ENCODE results near the gene PHF21A. TPM values are rescaled to one million over a fixed set of nuclear protein-coding genes. Genes with fewer than 3 reads are reported as not detected.

Gene PHF21A
- total RNA-seq, 4 donors from 2014 or later = 12.1 to 83.3 (median 29.3) TPM

DNA sequence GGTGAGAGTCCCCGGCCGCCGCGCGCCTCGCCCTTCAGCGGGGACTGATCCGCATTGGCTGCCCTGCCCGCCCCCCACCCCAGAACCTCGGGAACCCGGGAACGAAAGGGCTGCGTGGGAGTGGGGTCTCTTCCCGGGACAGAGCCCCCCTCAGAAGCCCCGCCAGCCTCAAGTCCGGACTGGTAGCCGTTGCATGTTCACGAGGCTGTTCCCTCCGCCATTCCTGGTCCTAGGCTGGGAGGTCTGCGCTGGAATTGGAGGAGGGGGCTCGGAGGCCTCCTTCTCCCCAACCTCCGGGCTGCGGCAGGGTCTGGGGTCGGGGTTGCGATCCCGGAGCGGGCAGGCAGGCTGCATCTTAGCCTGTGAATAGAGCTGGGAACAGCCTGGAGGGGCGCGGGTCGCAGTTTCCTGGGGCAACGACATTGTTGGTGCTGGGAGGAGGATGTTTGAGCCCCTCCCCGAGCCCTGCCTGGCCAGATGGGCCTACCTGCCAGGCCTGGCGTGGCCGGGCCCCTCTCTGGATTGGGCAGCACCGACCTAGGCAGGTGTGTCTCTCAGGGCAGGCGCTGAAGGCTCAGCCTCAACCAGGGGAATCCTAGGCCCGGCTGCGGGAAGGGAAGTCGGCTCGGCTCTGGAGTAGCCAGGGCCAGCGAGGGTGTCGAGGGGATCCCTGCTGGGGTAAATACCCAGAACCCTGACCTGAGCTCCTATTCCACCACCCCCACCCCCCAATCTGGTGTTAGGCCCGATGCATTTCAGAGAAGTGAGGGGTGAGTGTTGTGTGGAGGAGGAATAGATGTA, 235.1 kb downstream of the PHF21A start:
- intact Hi-C loops (cut with DNase I; ENCODE audit: low total_unique reads) = no loop called here
- peak overlapping the region; percentile 5 to 37 for H3K4me3 ChIP-seq
- no peaks in the 10 kb centered on the region for H3K27me3 ChIP-seq
- no peaks in the 10 kb centered on the region for H3K9me3 ChIP-seq
- no peaks in the 10 kb centered on the region for H3K36me3 ChIP-seq
- H3K27ac ChIP-seq = no peak overlapping the region
- TF ChIP-seq POLR2A (IDR thresholded peaks at IDR 0.05) = no peak
- TF ChIP-seq, protein P1, sequence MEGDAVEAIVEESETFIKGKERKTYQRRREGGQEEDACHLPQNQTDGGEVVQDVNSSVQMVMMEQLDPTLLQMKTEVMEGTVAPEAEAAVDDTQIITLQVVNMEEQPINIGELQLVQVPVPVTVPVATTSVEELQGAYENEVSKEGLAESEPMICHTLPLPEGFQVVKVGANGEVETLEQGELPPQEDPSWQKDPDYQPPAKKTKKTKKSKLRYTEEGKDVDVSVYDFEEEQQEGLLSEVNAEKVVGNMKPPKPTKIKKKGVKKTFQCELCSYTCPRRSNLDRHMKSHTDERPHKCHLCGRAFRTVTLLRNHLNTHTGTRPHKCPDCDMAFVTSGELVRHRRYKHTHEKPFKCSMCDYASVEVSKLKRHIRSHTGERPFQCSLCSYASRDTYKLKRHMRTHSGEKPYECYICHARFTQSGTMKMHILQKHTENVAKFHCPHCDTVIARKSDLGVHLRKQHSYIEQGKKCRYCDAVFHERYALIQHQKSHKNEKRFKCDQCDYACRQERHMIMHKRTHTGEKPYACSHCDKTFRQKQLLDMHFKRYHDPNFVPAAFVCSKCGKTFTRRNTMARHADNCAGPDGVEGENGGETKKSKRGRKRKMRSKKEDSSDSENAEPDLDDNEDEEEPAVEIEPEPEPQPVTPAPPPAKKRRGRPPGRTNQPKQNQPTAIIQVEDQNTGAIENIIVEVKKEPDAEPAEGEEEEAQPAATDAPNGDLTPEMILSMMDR (IDR thresholded peaks at IDR 0.05) = no peak
- no peak for DNase-seq
- peaks cover 0 to 7% of the 10 kb centered on the region in 2 donors for H3K4me1 ChIP-seq

DNA sequence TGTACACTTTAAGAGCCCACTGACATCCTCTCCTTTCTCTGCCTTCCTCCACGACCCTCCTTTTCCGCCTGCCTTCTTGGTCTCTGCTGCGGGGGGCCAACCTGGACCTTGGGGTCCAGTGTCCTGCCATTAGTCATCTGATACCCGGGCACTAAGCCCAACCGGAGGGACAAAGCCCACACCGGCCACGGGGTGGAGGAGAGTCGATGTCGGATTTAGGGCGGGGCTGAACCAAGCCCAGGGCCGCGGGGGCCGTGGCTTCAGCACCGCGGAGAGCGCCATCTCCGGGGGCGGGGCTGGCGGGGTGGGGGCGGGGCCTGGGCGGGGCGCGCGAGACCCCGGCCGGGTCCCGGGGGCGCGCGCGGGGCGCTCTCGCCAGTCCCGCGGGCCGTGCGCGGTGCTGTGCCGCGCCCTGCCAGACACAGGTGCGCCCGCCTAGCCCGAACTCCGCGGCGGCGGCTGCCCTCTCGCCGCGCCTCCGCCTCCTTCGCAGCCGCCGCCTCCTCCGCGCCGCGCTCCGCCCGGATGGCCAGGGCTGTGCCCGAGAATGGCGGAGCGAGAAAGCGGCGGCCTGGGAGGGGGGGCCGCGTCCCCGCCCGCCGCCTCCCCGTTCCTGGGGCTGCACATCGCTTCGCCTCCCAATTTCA, 235.9 kb downstream of the PHF21A start, which contains the start of gene MAPK8IP1:
Gene MAPK8IP1 (plus strand): TSS at position 378 of the 647 bp plus-strand sequence. CDS start 170 bp downstream, at position 548.
- DNase-seq = peak in 1 of 2 donors; percentile 55
- TF ChIP-seq, protein P1 (IDR thresholded peaks at IDR 0.05) = no peak
- peak in 1 of 2 donors; percentile 28 for TF ChIP-seq POLR2A (IDR thresholded peaks at IDR 0.05)
- Histone ChIP-seq H3K27ac (no peak within 1 kb of the TSS), H3K4me3 (peak within 1 kb of the TSS; percentile 5 to 37), H3K4me1 (peaks cover 0 to 9% of the 10 kb centered on the region in 2 donors), H3K36me3 (no peaks in the 10 kb centered on the region), H3K9me3 (no peaks in the 10 kb centered on the region), H3K27me3 (no peaks in the 10 kb centered on the region)
- intact Hi-C loops (cut with DNase I; ENCODE audit: low total_unique reads) = no loop called here

DNA sequence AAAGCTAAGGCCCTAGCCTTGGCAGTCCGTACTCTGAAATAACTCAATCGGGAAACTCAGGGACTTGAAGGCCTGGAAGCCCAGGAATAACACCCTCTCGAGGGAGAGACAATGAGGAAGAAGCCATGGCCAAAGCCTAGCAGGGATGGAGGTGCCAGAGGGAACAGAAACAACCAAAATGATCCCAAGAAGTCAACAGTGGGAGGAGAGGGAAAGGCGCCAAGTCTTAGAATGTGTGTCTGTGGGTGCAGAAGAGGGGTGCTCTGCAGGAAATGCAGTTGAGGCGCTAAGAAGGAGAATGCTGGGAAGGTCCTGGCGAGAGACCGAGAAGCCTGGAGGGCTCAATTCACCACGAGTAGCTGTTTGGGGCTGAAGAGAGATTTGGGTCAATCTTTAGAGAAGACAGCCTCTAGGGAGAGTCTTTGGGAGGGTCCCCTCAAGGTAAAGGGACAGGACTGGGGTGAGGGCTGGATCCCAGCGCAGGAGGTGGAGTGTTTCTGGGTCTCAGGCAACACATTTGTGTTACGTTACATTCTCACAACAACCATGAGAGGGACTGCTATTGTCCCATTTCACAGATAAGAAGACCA, 236.6 kb downstream of the PHF21A start:
- Histone ChIP-seq H3K27me3 (no peaks in the 10 kb centered on the region), H3K4me3 (no peak overlapping the region), H3K9me3 (no peaks in the 10 kb centered on the region), H3K4me1 (peaks cover 0 to 11% of the 10 kb centered on the region in 2 donors), H3K36me3 (no peaks in the 10 kb centered on the region), H3K27ac (no peak overlapping the region)
- intact Hi-C loops (cut with DNase I; ENCODE audit: low total_unique reads) = no loop called here
- DNase-seq = no peak
- TF ChIP-seq, protein P1 (IDR thresholded peaks at IDR 0.05) = no peak
- no peak for TF ChIP-seq POLR2A (IDR thresholded peaks at IDR 0.05)

Other genes with a start within 250 kb of the PHF21A start
- gene MAPK8IP1, start 235.8 kb downstream of the PHF21A start, total RNA-seq = 10 to 100 TPM in 3 of 4 donors, 1 to 10 TPM in 1; 2.1 to 29.9 (median 20.0) TPM
- gene FREY1, start 214.2 kb downstream of the PHF21A start, total RNA-seq = 1 to 10 TPM in 1 of 4 donors, not detected in 3; 1.6 TPM
- 10 to 100 TPM; 15.3 to 32.1 (median 27.6) TPM for gene PEX16, start 203.6 kb downstream of the PHF21A start, total RNA-seq
- 1 to 10 TPM in 2 of 4 donors, under 1 TPM in 1, not detected in 1; 0.64 to 4.4 (median 2.4) TPM for gene LARGE2, start 198.8 kb downstream of the PHF21A start, total RNA-seq
- 10 to 100 TPM in 2 of 4 donors, 1 to 10 TPM in 1, not detected in 1; 2.0 to 20.8 (median 14.8) TPM for gene CREB3L1, start 156.2 kb upstream of the PHF21A start, total RNA-seq
- 10 to 100 TPM; 13.5 to 55.3 (median 42.8) TPM for gene DGKZ, start 226.0 kb upstream of the PHF21A start, total RNA-seq

Measured in uterus (tissue), 4 donors.